Smooth muscle cell (in vitro differentiated cells): Measurements from ENCODE around the gene GNB3. TPM values are rescaled to one million over a fixed set of nuclear protein-coding genes. Genes with fewer than 3 reads are reported as not detected.
"Not testable (repeated sequence)": the region's sequence is repeated elsewhere in the genome, so short reads cannot be mapped to it uniquely, and the experiment has no call there.

Experiments used
- DNase-seq: peaks from one replicate; lab custom pipeline; 2025; ENCODE audit not compliant: unreplicated experiment; lab: John Stamatoyannopoulos, UW
- H2AFZ ChIP-seq: fragments of 200-600 bp; sonication (generic); 2 replicates; pipeline ENCODE4 v1.6.0; 2016; ENCODE audit warnings: antibody characterized with exemption, low read depth, mild to moderate bottlenecking
- H3F3A ChIP-seq: fragments of 200-600 bp; sonication (generic); 2 replicates; pipeline ENCODE4 v1.6.0; 2017; ENCODE audit warnings: antibody characterized with exemption, low read depth
- H3K27ac ChIP-seq: fragments of 200-600 bp; sonication (generic); 2 replicates; pipeline ENCODE4 v1.5.1; 2016; ENCODE audit warnings: low read depth, mild to moderate bottlenecking
- H3K27me3 ChIP-seq: fragments of 200-600 bp; sonication (generic); 2 replicates; pipeline ENCODE4 v1.6.1; 2016; ENCODE audit warnings: low read depth, mild to moderate bottlenecking
- H3K36me3 ChIP-seq: fragments of 200-600 bp; sonication (generic); 2 replicates; pipeline ENCODE4 v1.5.1; 2016; ENCODE audit warnings: low read depth
- H3K4me1 ChIP-seq: fragments of 200-600 bp; sonication (generic); 2 replicates; pipeline ENCODE4 v1.5.1; 2016; ENCODE audit warnings: low read depth
- H3K4me2 ChIP-seq: fragments of 200-600 bp; sonication (generic); 2 replicates; pipeline ENCODE4 v1.6.0; 2016; ENCODE audit warnings: mild to moderate bottlenecking
- H3K4me3 ChIP-seq: fragments of 200-600 bp; sonication (generic); 2 replicates; pipeline ENCODE4 v1.5.1; 2016; ENCODE audit warnings: mild to moderate bottlenecking
- H3K79me2 ChIP-seq: fragments of 200-600 bp; sonication (generic); 2 replicates; pipeline ENCODE4 v1.6.0; 2016; ENCODE audit warnings: low read depth, mild to moderate bottlenecking
- H3K9ac ChIP-seq: fragments of 200-600 bp; sonication (generic); 2 replicates; pipeline ENCODE4 v1.6.0; 2016; ENCODE audit warnings: low read depth
- H3K9me3 ChIP-seq: fragments of 200-600 bp; sonication (generic); replicated peaks from 2 replicates; pipeline ENCODE4 v1.5.1; 2016; ENCODE audit warnings: low read depth
- H4K20me1 ChIP-seq: fragments of 200-600 bp; sonication (generic); 2 replicates; pipeline ENCODE4 v1.6.0; 2016; ENCODE audit warnings: low read depth
- CTCF ChIP-seq: fragments of 200-600 bp; sonication (generic); IDR thresholded peaks from 2 replicates; pipeline ENCODE4 v1.5.1; 2017; ENCODE audit warnings: borderline replicate concordance, mild to moderate bottlenecking, antibody characterized with exemption; ENCODE audit not compliant: insufficient read depth, poor library complexity, severe bottlenecking
- WGBS: methylation state at CpG from one replicate; pipeline ENCODE4 v1.1.7; 2016; ENCODE audit warnings: low lambda C conversion rate; 5-methylcytosine and 5-hydroxymethylcytosine counted together
- polyA plus RNA-seq: library from polyadenylated mRNA; unstranded; fragments of >200 nt; fragmentation: Nextera tagmentation; extraction: Ambion mirVana; gene quantifications from 2 replicates; pipeline ENCODE4 v1.2.1, GENCODE V29; 2016
- total RNA-seq: library from RNA; depleted of rRNA; stranded (reverse); fragments of >200 nt; gene quantifications from 2 replicates; pipeline ENCODE4 v1.2.3, GENCODE V29; 2014

Gene GNB3
- total and polyA plus RNA-seq, 2 experiments from 2014 or later: 6.2 to 6.3 TPM

- H3K4me1 ChIP-seq: peaks cover 5% of the 10 kb centered on the region
Observed at GRCh38 chr12:6883252-6883651, 42.5 kb downstream of the GNB3 start.

GRCh38 chr12:6883683-6884082 lies 43.0 kb downstream of the GNB3 start:
- no peaks in the 10 kb centered on the region for H3K36me3 ChIP-seq
- no peaks in the 10 kb centered on the region for H3K9me3 ChIP-seq
- H3K27ac ChIP-seq: no peak overlapping the region
- no peaks in the 10 kb centered on the region for H4K20me1 ChIP-seq
- no peak overlapping the region for H2AFZ ChIP-seq
- no peaks in the 10 kb centered on the region for H3K27me3 ChIP-seq
- H3K4me2 ChIP-seq: no peak overlapping the region
- H3K4me3 ChIP-seq: no peak overlapping the region
- TF ChIP-seq CTCF: no peak
- H3F3A ChIP-seq: no peaks in the 10 kb centered on the region
- no peak overlapping the region for H3K9ac ChIP-seq
- DNase-seq: no peak
- H3K79me2 ChIP-seq: no peaks in the 10 kb centered on the region
- peaks cover 5% of the 10 kb centered on the region for H3K4me1 ChIP-seq
- 97% methylated on average over 11 of the region's 11 CpGs for WGBS

More at GRCh38 chr12:6883252-6883651, 42.5 kb downstream of the GNB3 start:
- Histone ChIP-seq H3K79me2 (no peaks in the 10 kb centered on the region), H3K4me3 (no peak overlapping the region), H3K4me2 (no peak overlapping the region), H3K9me3 (no peaks in the 10 kb centered on the region), H3F3A (no peaks in the 10 kb centered on the region), H4K20me1 (no peaks in the 10 kb centered on the region), H3K27me3 (no peaks in the 10 kb centered on the region), H3K27ac (no peak overlapping the region), H3K36me3 (no peaks in the 10 kb centered on the region), H2AFZ (no peak overlapping the region), H3K9ac (no peak overlapping the region)
- DNase-seq: no peak
- 97% methylated on average over 5 of the region's 5 CpGs for WGBS
- no peak for TF ChIP-seq CTCF

- H3K9ac ChIP-seq: no peak overlapping the region
- H3K4me1 ChIP-seq: peaks cover 5% of the 10 kb centered on the region
- no peak overlapping the region for H3K4me2 ChIP-seq
- H2AFZ ChIP-seq: no peak overlapping the region
- WGBS: 70% methylated on average over 22 of the region's 22 CpGs
- H3K79me2 ChIP-seq: no peaks in the 10 kb centered on the region
- no peak for DNase-seq
- no peaks in the 10 kb centered on the region for H4K20me1 ChIP-seq
- no peak overlapping the region for H3K4me3 ChIP-seq
- no peaks in the 10 kb centered on the region for H3F3A ChIP-seq
- H3K27me3 ChIP-seq: no peaks in the 10 kb centered on the region
- no peak overlapping the region for H3K27ac ChIP-seq
- TF ChIP-seq CTCF: no peak
- H3K9me3 ChIP-seq: no peaks in the 10 kb centered on the region
- no peaks in the 10 kb centered on the region for H3K36me3 ChIP-seq
Observed at GRCh38 chr12:6884539-6884938, 43.8 kb downstream of the GNB3 start.

- H3K27me3 ChIP-seq, H3K4me2 ChIP-seq, H3K79me2 ChIP-seq, H3K9me3 ChIP-seq, H3K9ac ChIP-seq, H2AFZ ChIP-seq, DNase-seq, H3F3A ChIP-seq, H3K27ac ChIP-seq, H3K36me3 ChIP-seq, H4K20me1 ChIP-seq, H3K4me3 ChIP-seq: not testable (repeated sequence)
- peaks cover 12% of the 10 kb centered on the region for H3K4me1 ChIP-seq
- WGBS: 44% methylated on average over 13 of the region's 15 CpGs
Observed at GRCh38 chr12:6886206-6886999, 45.7 kb downstream of the GNB3 start.
